NCI-H128 (cell line): ENCODE data around the gene GPATCH2.
"Not testable (repeated sequence)": the region's sequence is repeated elsewhere in the genome, so short reads cannot be mapped to it uniquely, and the experiment has no call there.

Experiments
- DNase-seq: peaks from one replicate; lab custom pipeline; 2025; ENCODE audit not compliant: unreplicated experiment; lab: John Stamatoyannopoulos, UW

Gene GPATCH2

GRCh38 chr1:217526636-217527035, 104.3 kb downstream of the GPATCH2 start:
- DNase-seq: no peak

- DNase-seq: no peak
Measured at GRCh38 chr1:217525773-217526490, 105.0 kb downstream of the GPATCH2 start.

GRCh38 chr1:217524787-217525520, 105.9 kb downstream of the GPATCH2 start:
- DNase-seq: no peak

- not testable (repeated sequence) for DNase-seq
Measured at GRCh38 chr1:217523921-217524320, 107.0 kb downstream of the GPATCH2 start.

GRCh38 chr1:217522277-217522676, 108.6 kb downstream of the GPATCH2 start:
- no peak for DNase-seq

- DNase-seq: no peak
Measured at GRCh38 chr1:217521317-217521716, 109.6 kb downstream of the GPATCH2 start.

- DNase-seq: no peak
Measured at GRCh38 chr1:217506878-217507277, 124.0 kb downstream of the GPATCH2 start.

GRCh38 chr1:217498209-217498608, 132.7 kb downstream of the GPATCH2 start:
- DNase-seq: no peak

- no peak for DNase-seq
Measured at GRCh38 chr1:217495249-217495648, 135.6 kb downstream of the GPATCH2 start.

- DNase-seq: no peak
Measured at GRCh38 chr1:217494767-217495166, 136.1 kb downstream of the GPATCH2 start.

GRCh38 chr1:217493290-217493689, 137.6 kb downstream of the GPATCH2 start:
- no peak for DNase-seq

GRCh38 chr1:217484871-217485270, 146.0 kb downstream of the GPATCH2 start:
- no peak for DNase-seq

- no peak for DNase-seq
Measured at GRCh38 chr1:217482356-217483102, 148.4 kb downstream of the GPATCH2 start.

GRCh38 chr1:217478450-217478849, 152.4 kb downstream of the GPATCH2 start:
- no peak for DNase-seq

GRCh38 chr1:217472915-217473314, 158.0 kb downstream of the GPATCH2 start:
- DNase-seq: no peak

- DNase-seq: no peak
Measured at GRCh38 chr1:217471403-217471802, 159.5 kb downstream of the GPATCH2 start.

GRCh38 chr1:217469983-217470382, 160.9 kb downstream of the GPATCH2 start:
- no peak for DNase-seq

- DNase-seq: no peak
Measured at GRCh38 chr1:217465102-217465501, 165.8 kb downstream of the GPATCH2 start.

- no peak for DNase-seq
Measured at GRCh38 chr1:217462666-217463065, 168.2 kb downstream of the GPATCH2 start.

GRCh38 chr1:217462159-217462558, 168.7 kb downstream of the GPATCH2 start:
- DNase-seq: no peak

GRCh38 chr1:217457016-217457415, 173.9 kb downstream of the GPATCH2 start:
- DNase-seq: no peak

- DNase-seq: no peak
Measured at GRCh38 chr1:217456261-217456660, 174.6 kb downstream of the GPATCH2 start.
